GM12878 (cell line): ENCODE data around the gene GRM7. TPM values are rescaled to one million over a fixed set of nuclear protein-coding genes. Genes with fewer than 3 reads are reported as not detected.

ENCODE experiments used
- ATAC-seq: fragments of 200-7000 bp; cut with Tn5 transposase; 3 replicates; pipeline ENCODE4 v1.9.1; 2020; ENCODE audit warnings: mild to moderate bottlenecking, moderate library complexity
- BruUV-seq: library from RNA; stranded (reverse); fragments of 400-500 nt; replicated peaks from 2 replicates; lab custom pipeline; 2021; lab: Mats Ljungman, UMichigan
- CTCF ChIA-PET: fragments of 300-600 bp; sonication (Branson Sonifier 250); formaldehyde crosslinking; extraction: SDS; loops from one replicate; lab custom pipeline; 2021; ENCODE audit warnings: inconsistent platforms; lab: Yijun Ruan, JAX
- POLR2A ChIA-PET: fragments of 350-600 bp; formaldehyde crosslinking; extraction: SDS; loops from one replicate; lab custom pipeline; 2021; ENCODE audit warnings: inconsistent platforms; lab: Charles Lee
- RAD21 ChIA-PET: fragments of 300-600 bp; sonication (Branson Sonifier 250); formaldehyde crosslinking; loops from one replicate; lab custom pipeline; 2023; ENCODE audit warnings: antibody characterized with exemption; ENCODE audit not compliant: unreplicated experiment; lab: Charles Lee
- SMC1A ChIA-PET: fragments of 300-600 bp; sonication (Branson Sonifier 250); formaldehyde crosslinking; loops from one replicate; lab custom pipeline; 2023; ENCODE audit not compliant: unreplicated experiment, uncharacterized antibody; lab: Charles Lee
- DNase-seq: peaks from one replicate; pipeline ENCODE4 v3.0.0-alpha.2; 2011; ENCODE audit warnings: low read depth, low spot score
- FAIRE-seq: peaks from 3 replicates; lab custom pipeline; 2011; peaks lifted over from hg19 to GRCh38; lab: Jason Lieb, UNC
- H2AFZ ChIP-seq: 2 replicates; pipeline ENCODE4 v1.6.0; 2011; ENCODE audit warnings: low read depth, low read length, control low read depth; ENCODE audit not compliant: control insufficient read depth
- H3K27ac ChIP-seq: 2 replicates; pipeline ENCODE4 v1.5.1; 2011; ENCODE audit warnings: control low read depth; ENCODE audit not compliant: control insufficient read depth, insufficient read depth
- H3K27me3 ChIP-seq, 2 experiments: replicated peaks in 1 of 2; 2 replicates each; pipeline versions ENCODE4 v1.6.0 to v1.6.1; 2011; ENCODE audit warnings: low read length in 1 of 2; ENCODE audit not compliant: control insufficient read depth in 2 of 2, insufficient read depth in 2 of 2
- H3K36me3 ChIP-seq, 2 experiments: 2 replicates each; pipeline ENCODE4 v1.5.1; 2011; ENCODE audit warnings: low read length in 1 of 2; ENCODE audit not compliant: control insufficient read depth in 2 of 2, insufficient read depth in 2 of 2
- H3K4me1 ChIP-seq: 2 replicates; pipeline ENCODE4 v1.6.1; 2011; ENCODE audit warnings: mild to moderate bottlenecking, low read length, moderate library complexity, mixed read lengths; ENCODE audit not compliant: control insufficient read depth, insufficient read depth
- H3K4me2 ChIP-seq: 2 replicates; pipeline ENCODE4 v1.6.0; 2011; ENCODE audit warnings: control low read depth; ENCODE audit not compliant: control insufficient read depth, insufficient read depth
- H3K4me3 ChIP-seq: fragments of 200-600 bp; sonication (generic); 2 replicates; pipeline ENCODE4 v1.5.1; 2016
- H3K79me2 ChIP-seq: 2 replicates; pipeline ENCODE4 v1.6.0; 2011; ENCODE audit warnings: low read length; ENCODE audit not compliant: control insufficient read depth, insufficient read depth
- H3K9ac ChIP-seq: 2 replicates; pipeline ENCODE4 v1.8.0; 2011; ENCODE audit warnings: low read length, control low read depth, mixed read lengths; ENCODE audit not compliant: control insufficient read depth, insufficient read depth
- H3K9me3 ChIP-seq: replicated peaks from 3 replicates; pipeline ENCODE4 v1.5.1; 2011; ENCODE audit warnings: mild to moderate bottlenecking, low read length; ENCODE audit not compliant: control insufficient read depth, insufficient read depth
- H4K20me1 ChIP-seq: 2 replicates; pipeline ENCODE4 v1.6.0; 2011; ENCODE audit not compliant: control insufficient read depth, insufficient read depth
- BRCA1 ChIP-seq: IDR thresholded peaks from 2 replicates; pipeline ENCODE4 v1.6.1; 2011; ENCODE audit warnings: low read depth, low read length, improper control_type of control experiment
- CREM ChIP-seq: IDR thresholded peaks from 2 replicates; pipeline ENCODE4 v1.6.1; 2014; ENCODE audit warnings: antibody characterized with exemption, low read depth
- EGR1 ChIP-seq, 2 experiments: IDR thresholded peaks; 1 replicate in 1 of 2; 2 replicates in 1 of 2; pipeline ENCODE4 v1.6.1; 2011 to 2012; ENCODE audit warnings: low read depth in 2 of 2, low read length in 2 of 2, borderline replicate concordance in 1 of 2, mild to moderate bottlenecking in 1 of 2, moderate library complexity in 1 of 2
- KLF5 ChIP-seq: fragments of 450-650 bp; IDR thresholded peaks from 2 replicates; pipeline ENCODE4 v1.6.1; 2014; ENCODE audit warnings: mild to moderate bottlenecking; ENCODE audit not compliant: partially characterized antibody
- NFXL1 ChIP-seq: fragments of 450-650 bp; IDR thresholded peaks from 2 replicates; pipeline ENCODE4 v1.6.1; 2017; ENCODE audit warnings: antibody characterized with exemption, mild to moderate bottlenecking, borderline replicate concordance
- NR2C1 ChIP-seq: fragments of 450-650 bp; IDR thresholded peaks from 2 replicates; pipeline ENCODE4 v1.6.1; 2017; ENCODE audit warnings: antibody characterized with exemption, mild to moderate bottlenecking, moderate library complexity
- POLR2A ChIP-seq: IDR thresholded peaks from 2 replicates; pipeline ENCODE4 v1.6.1; 2011; ENCODE audit warnings: low read depth, mild to moderate bottlenecking, low read length
- RAD21 ChIP-seq: IDR thresholded peaks from 2 replicates; pipeline ENCODE4 v1.6.1; 2011; ENCODE audit warnings: mild to moderate bottlenecking, low read depth, low read length, moderate library complexity; ENCODE audit not compliant: insufficient read depth
- STAT3 ChIP-seq: IDR thresholded peaks from 2 replicates; pipeline ENCODE4 v1.6.1; 2011; ENCODE audit warnings: low read depth, low read length, improper control_type of control experiment
- ZNF384 ChIP-seq: IDR thresholded peaks from 2 replicates; pipeline ENCODE4 v1.6.1; 2012; ENCODE audit warnings: low read depth, mild to moderate bottlenecking, low read length, improper control_type of control experiment, borderline replicate concordance
- WGBS: methylation state at CpG from one replicate; pipeline ENCODE4 v1.1.6; 2016; ENCODE audit warnings: low lambda C conversion rate; ENCODE audit not compliant: insufficient replicate concordance, insufficient coverage; ENCODE audit errors: missing lambda C conversion rate; 5-methylcytosine and 5-hydroxymethylcytosine counted together
- in situ Hi-C: fragments of 300-500 bp; cut with MboI; formaldehyde crosslinking; loops from 9 replicates; pipeline ENCODE4 v1.14.3; 2018; ENCODE audit warnings: mixed read lengths
- intact Hi-C: fragments of 100-400 bp; cut with micrococcal nuclease; formaldehyde crosslinking; loops from one replicate; pipeline ENCODE4 v1.14.2; 2022; ENCODE audit not compliant: unreplicated experiment
- polyA plus RNA-seq, 11 experiments: library from polyadenylated mRNA; depleted of rRNA in 4 of 11; unstranded in 6 of 11; stranded (reverse) in 5 of 11; fragments of >200 nt; fragmentation: Nextera tagmentation in 4 of 11; fragmentation: Illumina TruSeq in 1 of 11; extraction: Ambion mirVana in 4 of 11; extraction: Trizol in 1 of 11; gene quantifications; 1 replicate in 1 of 11; 2 replicates in 10 of 11; pipeline versions ENCODE4 v1.2.1 to v1.2.3, GENCODE V29; 2011 to 2016; ENCODE audit warnings: inconsistent platforms in 2 of 11, missing spikeins in 2 of 11, low read depth in 1 of 11
- total RNA-seq, 4 experiments: library from RNA; depleted of rRNA in 3 of 4; stranded (reverse); fragments of >200 nt in 3 of 4; fragmentation: Illumina TruSeq in 1 of 4; extraction: Trizol in 1 of 4; gene quantifications; 2 replicates each; pipeline versions ENCODE4 v1.2.1 to v1.2.3, GENCODE V29; 2013 to 2021
- TF ChIP-seq, protein P1 (sequence below): fragments of 450-650 bp; IDR thresholded peaks from 2 replicates; pipeline ENCODE4 v1.6.1; 2016; ENCODE audit warnings: mild to moderate bottlenecking, moderate library complexity, borderline replicate concordance
- TF ChIP-seq, protein P2 (sequence below): fragments of 450-650 bp; IDR thresholded peaks from 2 replicates; pipeline ENCODE4 v1.6.1; 2017; ENCODE audit warnings: borderline replicate concordance
- TF ChIP-seq, protein P3 (sequence below): IDR thresholded peaks from 2 replicates; pipeline ENCODE4 v1.6.1; 2011; ENCODE audit warnings: low read depth, low read length, improper control_type of control experiment, borderline replicate concordance
- TF ChIP-seq, protein P4 (sequence below): IDR thresholded peaks from 2 replicates; pipeline ENCODE4 v1.6.1; 2012; ENCODE audit warnings: low read depth, low read length, improper control_type of control experiment
- TF ChIP-seq, protein P5 (sequence below): IDR thresholded peaks from 2 replicates; pipeline ENCODE4 v1.6.1; 2012; ENCODE audit warnings: mild to moderate bottlenecking, low read depth, low read length

Gene GRM7
- total and polyA plus RNA-seq, 10 of the 15 experiments (the other 5 are each of a cell fraction or from before 2014, with no cell fraction given), result not detected

DNA sequence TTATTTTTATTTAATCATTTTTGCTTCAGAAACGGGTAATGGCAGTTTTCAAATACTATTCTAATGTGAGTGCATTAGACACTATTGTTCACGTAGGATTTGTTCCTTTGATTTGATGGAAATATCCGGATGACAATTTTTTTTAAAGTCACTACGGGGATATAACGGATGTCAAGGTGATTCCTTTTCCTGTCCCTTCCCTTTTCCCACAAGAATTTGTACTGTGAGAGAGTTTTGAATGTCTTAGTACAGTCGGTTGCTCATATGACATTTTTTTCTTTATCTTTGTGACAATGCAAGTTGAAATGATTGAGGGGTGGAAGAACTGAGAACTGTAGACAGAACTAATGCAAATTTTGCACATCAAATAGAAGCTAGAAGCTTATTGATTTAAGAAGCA, 209.5 kb downstream of the GRM7 start:
- H2AFZ ChIP-seq, result no peak overlapping the region
- intact Hi-C loops, result no loop called here
- POLR2A ChIA-PET, result no interaction called here
- H3K4me1 ChIP-seq, result no peaks in the 10 kb centered on the region
- no peak for FAIRE-seq
- H3K27ac ChIP-seq, result no peak overlapping the region
- H4K20me1 ChIP-seq, result no peaks in the 10 kb centered on the region
- TF ChIP-seq POLR2A, result no peak
- TF ChIP-seq, protein P1, sequence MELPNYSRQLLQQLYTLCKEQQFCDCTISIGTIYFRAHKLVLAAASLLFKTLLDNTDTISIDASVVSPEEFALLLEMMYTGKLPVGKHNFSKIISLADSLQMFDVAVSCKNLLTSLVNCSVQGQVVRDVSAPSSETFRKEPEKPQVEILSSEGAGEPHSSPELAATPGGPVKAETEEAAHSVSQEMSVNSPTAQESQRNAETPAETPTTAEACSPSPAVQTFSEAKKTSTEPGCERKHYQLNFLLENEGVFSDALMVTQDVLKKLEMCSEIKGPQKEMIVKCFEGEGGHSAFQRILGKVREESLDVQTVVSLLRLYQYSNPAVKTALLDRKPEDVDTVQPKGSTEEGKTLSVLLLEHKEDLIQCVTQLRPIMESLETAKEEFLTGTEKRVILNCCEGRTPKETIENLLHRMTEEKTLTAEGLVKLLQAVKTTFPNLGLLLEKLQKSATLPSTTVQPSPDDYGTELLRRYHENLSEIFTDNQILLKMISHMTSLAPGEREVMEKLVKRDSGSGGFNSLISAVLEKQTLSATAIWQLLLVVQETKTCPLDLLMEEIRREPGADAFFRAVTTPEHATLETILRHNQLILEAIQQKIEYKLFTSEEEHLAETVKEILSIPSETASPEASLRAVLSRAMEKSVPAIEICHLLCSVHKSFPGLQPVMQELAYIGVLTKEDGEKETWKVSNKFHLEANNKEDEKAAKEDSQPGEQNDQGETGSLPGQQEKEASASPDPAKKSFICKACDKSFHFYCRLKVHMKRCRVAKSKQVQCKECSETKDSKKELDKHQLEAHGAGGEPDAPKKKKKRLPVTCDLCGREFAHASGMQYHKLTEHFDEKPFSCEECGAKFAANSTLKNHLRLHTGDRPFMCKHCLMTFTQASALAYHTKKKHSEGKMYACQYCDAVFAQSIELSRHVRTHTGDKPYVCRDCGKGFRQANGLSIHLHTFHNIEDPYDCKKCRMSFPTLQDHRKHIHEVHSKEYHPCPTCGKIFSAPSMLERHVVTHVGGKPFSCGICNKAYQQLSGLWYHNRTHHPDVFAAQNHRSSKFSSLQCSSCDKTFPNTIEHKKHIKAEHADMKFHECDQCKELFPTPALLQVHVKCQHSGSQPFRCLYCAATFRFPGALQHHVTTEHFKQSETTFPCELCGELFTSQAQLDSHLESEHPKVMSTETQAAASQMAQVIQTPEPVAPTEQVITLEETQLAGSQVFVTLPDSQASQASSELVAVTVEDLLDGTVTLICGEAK, result no peak
- TF ChIP-seq BRCA1, result no peak
- TF ChIP-seq NR2C1, result no peak
- TF ChIP-seq NFXL1, result no peak
- TF ChIP-seq, protein P2, sequence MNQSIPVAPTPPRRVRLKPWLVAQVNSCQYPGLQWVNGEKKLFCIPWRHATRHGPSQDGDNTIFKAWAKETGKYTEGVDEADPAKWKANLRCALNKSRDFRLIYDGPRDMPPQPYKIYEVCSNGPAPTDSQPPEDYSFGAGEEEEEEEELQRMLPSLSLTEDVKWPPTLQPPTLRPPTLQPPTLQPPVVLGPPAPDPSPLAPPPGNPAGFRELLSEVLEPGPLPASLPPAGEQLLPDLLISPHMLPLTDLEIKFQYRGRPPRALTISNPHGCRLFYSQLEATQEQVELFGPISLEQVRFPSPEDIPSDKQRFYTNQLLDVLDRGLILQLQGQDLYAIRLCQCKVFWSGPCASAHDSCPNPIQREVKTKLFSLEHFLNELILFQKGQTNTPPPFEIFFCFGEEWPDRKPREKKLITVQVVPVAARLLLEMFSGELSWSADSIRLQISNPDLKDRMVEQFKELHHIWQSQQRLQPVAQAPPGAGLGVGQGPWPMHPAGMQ, result no peak
- TF ChIP-seq, protein P3, sequence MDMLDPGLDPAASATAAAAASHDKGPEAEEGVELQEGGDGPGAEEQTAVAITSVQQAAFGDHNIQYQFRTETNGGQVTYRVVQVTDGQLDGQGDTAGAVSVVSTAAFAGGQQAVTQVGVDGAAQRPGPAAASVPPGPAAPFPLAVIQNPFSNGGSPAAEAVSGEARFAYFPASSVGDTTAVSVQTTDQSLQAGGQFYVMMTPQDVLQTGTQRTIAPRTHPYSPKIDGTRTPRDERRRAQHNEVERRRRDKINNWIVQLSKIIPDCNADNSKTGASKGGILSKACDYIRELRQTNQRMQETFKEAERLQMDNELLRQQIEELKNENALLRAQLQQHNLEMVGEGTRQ, result no peak
- no peak for TF ChIP-seq KLF5
- TF ChIP-seq, protein P4, sequence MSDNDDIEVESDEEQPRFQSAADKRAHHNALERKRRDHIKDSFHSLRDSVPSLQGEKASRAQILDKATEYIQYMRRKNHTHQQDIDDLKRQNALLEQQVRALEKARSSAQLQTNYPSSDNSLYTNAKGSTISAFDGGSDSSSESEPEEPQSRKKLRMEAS, result no peak
- no peak for TF ChIP-seq STAT3
- TF ChIP-seq CREM, result no peak
- TF ChIP-seq RAD21, result no peak
- no peak for TF ChIP-seq EGR1 (IDR thresholded peaks at IDR 0.05; ENCODE audit: borderline replicate concordance in 1 of 2, low read depth in 2 of 2, low read length in 2 of 2)
- TF ChIP-seq ZNF384, result no peak
- TF ChIP-seq, protein P5, sequence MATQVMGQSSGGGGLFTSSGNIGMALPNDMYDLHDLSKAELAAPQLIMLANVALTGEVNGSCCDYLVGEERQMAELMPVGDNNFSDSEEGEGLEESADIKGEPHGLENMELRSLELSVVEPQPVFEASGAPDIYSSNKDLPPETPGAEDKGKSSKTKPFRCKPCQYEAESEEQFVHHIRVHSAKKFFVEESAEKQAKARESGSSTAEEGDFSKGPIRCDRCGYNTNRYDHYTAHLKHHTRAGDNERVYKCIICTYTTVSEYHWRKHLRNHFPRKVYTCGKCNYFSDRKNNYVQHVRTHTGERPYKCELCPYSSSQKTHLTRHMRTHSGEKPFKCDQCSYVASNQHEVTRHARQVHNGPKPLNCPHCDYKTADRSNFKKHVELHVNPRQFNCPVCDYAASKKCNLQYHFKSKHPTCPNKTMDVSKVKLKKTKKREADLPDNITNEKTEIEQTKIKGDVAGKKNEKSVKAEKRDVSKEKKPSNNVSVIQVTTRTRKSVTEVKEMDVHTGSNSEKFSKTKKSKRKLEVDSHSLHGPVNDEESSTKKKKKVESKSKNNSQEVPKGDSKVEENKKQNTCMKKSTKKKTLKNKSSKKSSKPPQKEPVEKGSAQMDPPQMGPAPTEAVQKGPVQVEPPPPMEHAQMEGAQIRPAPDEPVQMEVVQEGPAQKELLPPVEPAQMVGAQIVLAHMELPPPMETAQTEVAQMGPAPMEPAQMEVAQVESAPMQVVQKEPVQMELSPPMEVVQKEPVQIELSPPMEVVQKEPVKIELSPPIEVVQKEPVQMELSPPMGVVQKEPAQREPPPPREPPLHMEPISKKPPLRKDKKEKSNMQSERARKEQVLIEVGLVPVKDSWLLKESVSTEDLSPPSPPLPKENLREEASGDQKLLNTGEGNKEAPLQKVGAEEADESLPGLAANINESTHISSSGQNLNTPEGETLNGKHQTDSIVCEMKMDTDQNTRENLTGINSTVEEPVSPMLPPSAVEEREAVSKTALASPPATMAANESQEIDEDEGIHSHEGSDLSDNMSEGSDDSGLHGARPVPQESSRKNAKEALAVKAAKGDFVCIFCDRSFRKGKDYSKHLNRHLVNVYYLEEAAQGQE, result no peak
- H3K9me3 ChIP-seq, result no peaks in the 10 kb centered on the region
- CTCF ChIA-PET, result interaction anchor here (1.1 kb wide), 1 partner anchor 12 kb away, joined by 4 read pairs; no protein-coding TSS in a partner anchor
- SMC1A ChIA-PET, result interaction anchor here (1.0 kb wide), 1 partner anchor 132 kb away, joined by 3 read pairs; no protein-coding TSS in a partner anchor
- no peaks in the 10 kb centered on the region for H3K79me2 ChIP-seq
- no TSS peak for BruUV-seq
- no peak for ATAC-seq
- no peak for DNase-seq
- no peaks in the 10 kb centered on the region for H3K36me3 ChIP-seq
- no peak overlapping the region for H3K4me3 ChIP-seq
- RAD21 ChIA-PET, result no interaction called here
- H3K9ac ChIP-seq, result no peak overlapping the region
- 14% methylated on average over 6 of the region's 6 CpGs for whole genome bisulfite sequencing
- no peak overlapping the region for H3K4me2 ChIP-seq
- H3K27me3 ChIP-seq, result no peaks in the 10 kb centered on the region
- in situ Hi-C loops, result no loop called here
